HEK293T (cell line): ENCODE data around the gene TLE7.

Source experiments
- L3MBTL2 ChIP-seq: fragments of 450-650 bp; conservative IDR thresholded peaks from 2 replicates; pipeline ENCODE4 v1.6.1; 2016; ENCODE audit warnings: mild to moderate bottlenecking
- LEF1 ChIP-seq: fragments of 450-650 bp; IDR thresholded peaks from 2 replicates; pipeline ENCODE4 v1.6.1; 2017; ENCODE audit warnings: mild to moderate bottlenecking, borderline replicate concordance
- ZNF384 ChIP-seq: fragments of 450-650 bp; IDR thresholded peaks from 2 replicates; pipeline ENCODE4 v1.6.1; 2016

GRCh38 chr16:71412270-71413160 lies 29.3 kb downstream of the TLE7 start:
- no peak for TF ChIP-seq ZNF384
- TF ChIP-seq LEF1, result no peak
- peak; percentile 35 for TF ChIP-seq L3MBTL2
